Body of pancreas (tissue), 4 donors: Measurements from ENCODE around the gene MAP10.

ENCODE experiments used
- CTCF ChIP-seq, 7 experiments: fragments of 450-650 bp in 4 of 7; fragments of 200-600 bp in 3 of 7; sonication (generic) in 3 of 7; IDR thresholded peaks; one replicate each; pipeline ENCODE4 v1.5.1; 2016 to 2019; ENCODE audit warnings: antibody characterized with exemption in 7 of 7
- POLR2A ChIP-seq, 3 donors: fragments of 450-650 bp; IDR thresholded peaks; one replicate each; pipeline ENCODE4 v1.6.1; 2016; ENCODE audit warnings: antibody characterized with exemption in 3 of 3, mild to moderate bottlenecking in 2 of 3

- TF ChIP-seq CTCF (IDR thresholded peaks at IDR 0.05), result no peak
- TF ChIP-seq POLR2A (IDR thresholded peaks at IDR 0.05), result no peak
Measured at GRCh38 chr1:232834066-232834465, 28.9 kb downstream of the MAP10 start.
